SK-N-MC (cell line): ENCODE results near the gene DENND1B.

Experiments
- DNase-seq: peaks from one replicate; pipeline ENCODE4 v3.0.0-alpha.2; 2011; ENCODE audit warnings: low read depth, low spot score
- H3K27ac ChIP-seq: fragments of 200-600 bp; sonication (generic); 2 replicates; pipeline ENCODE4 v1.5.1; 2016; ENCODE audit warnings: mixed run types
- H3K36me3 ChIP-seq: fragments of 200-600 bp; sonication (generic); 2 replicates; pipeline ENCODE4 v1.6.1; 2017; ENCODE audit warnings: antibody characterized with exemption, low read length, mixed read lengths; ENCODE audit not compliant: insufficient read depth
- H3K4me3 ChIP-seq: fragments of 200-600 bp; sonication (generic); 2 replicates; pipeline ENCODE4 v1.5.1; 2016
- H3K9ac ChIP-seq: fragments of 200-600 bp; sonication (generic); 2 replicates; pipeline ENCODE4 v1.8.0; 2017; ENCODE audit warnings: mixed run types, mixed read lengths; ENCODE audit not compliant: insufficient read length
- H3K9me3 ChIP-seq: fragments of 200-600 bp; sonication (generic); 2 replicates; pipeline ENCODE4 v1.6.1; 2017; ENCODE audit warnings: low read depth, mild to moderate bottlenecking, antibody characterized with exemption, low read length, moderate library complexity, mixed read lengths
- EZH2 ChIP-seq: fragments of 200-600 bp; sonication (generic); IDR thresholded peaks from one replicate; pipeline ENCODE4 v1.6.1; 2017; ENCODE audit warnings: antibody characterized with exemption
- FOXP2 ChIP-seq: optimal IDR thresholded peaks from 2 replicates; pipeline ENCODE3; 2011; ENCODE audit warnings: mild to moderate bottlenecking, moderate library complexity; ENCODE audit not compliant: insufficient read depth; ENCODE audit errors: extremely low read length, control extremely low read depth
- POLR2AphosphoS5 ChIP-seq: IDR thresholded peaks from 2 replicates; pipeline ENCODE4 v1.6.1; 2012; ENCODE audit warnings: mild to moderate bottlenecking, low read depth, low read length, borderline replicate concordance

Gene DENND1B

DNA sequence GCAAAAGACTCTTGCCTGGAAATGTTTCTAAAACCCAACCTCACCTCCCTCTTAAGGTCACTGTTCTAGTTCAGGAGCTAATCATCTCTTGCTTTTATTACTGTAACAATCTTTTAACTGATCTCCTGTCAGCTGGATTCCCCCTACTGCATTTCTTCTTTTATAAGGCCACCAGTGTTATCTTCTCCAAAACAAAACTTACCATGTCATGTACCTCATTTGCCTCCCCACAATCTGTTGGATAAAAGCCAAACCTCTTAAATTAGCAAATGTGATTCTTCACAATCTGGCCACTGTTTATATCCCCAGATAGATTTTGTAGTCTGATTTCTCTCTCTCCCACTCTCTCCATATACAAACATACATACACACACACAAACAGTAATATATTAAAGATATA, 143.3 kb downstream of the DENND1B start:
- Histone ChIP-seq H3K9me3 (peaks cover 7% of the 10 kb centered on the region; the same call in 1 of the 2 replicates), H3K9ac (no peak overlapping the region), H3K4me3 (no peak overlapping the region), H3K27ac (no peak overlapping the region), H3K36me3 (peaks cover 7% of the 10 kb centered on the region; the same call in 1 of the 2 replicates)
- no peak for DNase-seq
- no peak for TF ChIP-seq FOXP2
- TF ChIP-seq POLR2AphosphoS5 = no peak
- no peak for TF ChIP-seq EZH2

DNA sequence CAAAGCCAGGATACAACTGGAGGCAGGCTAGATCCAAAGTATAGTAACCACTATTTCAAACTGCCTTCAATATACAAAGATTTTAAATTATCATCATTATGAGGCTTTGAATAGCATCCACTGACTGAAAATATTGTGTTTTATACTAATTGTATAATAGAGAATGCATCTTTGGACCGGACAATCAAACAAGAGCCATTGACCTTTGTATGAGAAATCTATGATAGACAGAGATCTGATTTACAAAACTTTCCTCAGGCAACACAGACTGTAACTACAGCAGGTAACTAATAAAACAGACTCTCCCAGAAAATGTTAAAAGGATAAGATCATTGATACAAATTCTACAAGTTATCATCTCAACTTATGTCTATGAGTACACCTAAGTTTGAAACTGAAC, 152.9 kb downstream of the DENND1B start:
- no peaks in the 10 kb centered on the region for H3K9me3 ChIP-seq

DNA sequence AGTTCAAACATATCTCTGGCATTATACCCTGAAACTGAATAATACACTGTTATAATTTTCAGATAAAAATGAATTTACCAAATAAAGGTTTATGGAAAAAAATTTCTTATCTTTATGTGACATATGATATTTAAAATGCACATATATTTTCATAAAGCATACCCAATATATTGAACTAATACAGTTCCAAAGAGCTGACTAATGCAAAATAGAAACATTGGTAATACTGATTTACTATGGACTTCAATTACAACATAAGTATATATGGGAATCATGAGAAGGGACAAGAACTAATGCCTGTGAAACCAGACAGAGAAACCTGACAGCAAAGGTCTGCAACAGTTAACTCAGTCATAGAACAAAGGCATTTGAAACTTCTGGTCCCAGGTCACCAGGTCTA, 153.5 kb downstream of the DENND1B start:
- H3K27ac ChIP-seq = no peak overlapping the region
- H3K4me3 ChIP-seq = no peak overlapping the region
- no peaks in the 10 kb centered on the region for H3K36me3 ChIP-seq
- H3K9ac ChIP-seq = no peak overlapping the region
- no peak for DNase-seq
- no peaks in the 10 kb centered on the region for H3K9me3 ChIP-seq
- TF ChIP-seq FOXP2 (no peak), POLR2AphosphoS5 (no peak), EZH2 (no peak)

More for the DNA sequence above, 152.9 kb downstream of the DENND1B start:
- no peak overlapping the region for H3K9ac ChIP-seq
- H3K4me3 ChIP-seq = no peak overlapping the region
- TF ChIP-seq FOXP2 = no peak
- TF ChIP-seq EZH2 = no peak
- no peak for TF ChIP-seq POLR2AphosphoS5
- DNase-seq = no peak
- no peak overlapping the region for H3K27ac ChIP-seq
- H3K36me3 ChIP-seq = no peaks in the 10 kb centered on the region

DNA sequence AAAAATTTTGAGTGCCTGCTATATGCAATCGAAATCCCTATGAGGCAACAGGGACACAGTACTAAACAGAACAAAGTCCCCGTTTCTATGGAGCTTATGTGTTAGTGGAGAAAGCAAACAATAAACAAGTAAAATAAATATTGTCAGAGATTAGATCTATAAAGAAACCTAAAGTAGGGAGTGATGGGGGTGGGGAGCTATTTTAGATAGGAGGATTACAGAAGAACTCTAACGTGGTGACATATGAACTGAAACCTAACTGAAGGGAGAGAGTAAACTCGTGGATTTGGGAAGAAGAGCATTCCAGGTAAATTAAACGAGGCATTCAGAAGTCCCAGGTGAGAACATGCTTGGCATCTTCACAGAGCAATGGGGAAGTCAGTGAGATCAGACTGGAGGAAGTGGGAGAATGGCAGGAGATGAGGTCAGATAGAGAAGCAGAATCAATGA, 154.5 kb downstream of the DENND1B start:
- DNase-seq = no peak
- no peaks in the 10 kb centered on the region for H3K36me3 ChIP-seq
- H3K27ac ChIP-seq = no peak overlapping the region
- TF ChIP-seq POLR2AphosphoS5 (no peak), EZH2 (no peak), FOXP2 (no peak)
- no peak overlapping the region for H3K9ac ChIP-seq
- H3K4me3 ChIP-seq = no peak overlapping the region
- no peaks in the 10 kb centered on the region for H3K9me3 ChIP-seq

DNA sequence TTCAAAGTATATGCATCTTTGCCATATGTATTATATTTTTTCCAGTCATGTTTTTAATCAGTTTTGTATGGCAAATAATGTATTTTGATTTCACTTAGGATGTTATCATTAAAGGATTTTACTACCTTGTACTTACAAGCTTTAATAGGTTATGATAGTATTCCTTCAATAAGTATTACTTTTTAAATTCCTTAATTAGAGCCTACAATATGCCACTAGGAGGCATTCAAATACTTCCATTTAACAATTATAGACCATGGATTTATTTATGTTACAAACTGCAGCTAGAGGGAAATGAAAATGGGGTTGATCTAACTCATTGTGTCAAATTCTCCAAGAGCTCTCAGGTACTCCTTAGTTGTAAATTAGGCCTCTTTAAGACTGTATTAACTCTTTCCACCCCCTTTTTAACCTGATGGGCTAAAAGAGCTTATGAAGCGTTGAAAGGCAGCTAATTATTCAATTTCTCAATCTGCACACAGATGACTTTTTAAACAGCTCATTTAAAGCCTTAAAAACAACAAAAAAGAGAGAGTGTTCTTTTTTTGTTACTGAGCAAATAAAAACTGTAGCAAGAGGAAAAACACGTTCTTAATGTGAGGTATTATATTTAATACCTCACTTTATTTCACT, 156.2 kb downstream of the DENND1B start:
- TF ChIP-seq POLR2AphosphoS5 = no peak
- no peak for TF ChIP-seq EZH2
- no peak for TF ChIP-seq FOXP2
- DNase-seq = no peak
- Histone ChIP-seq H3K9me3 (no peaks in the 10 kb centered on the region), H3K4me3 (no peak overlapping the region), H3K36me3 (no peaks in the 10 kb centered on the region), H3K9ac (no peak overlapping the region), H3K27ac (no peak overlapping the region)

DNA sequence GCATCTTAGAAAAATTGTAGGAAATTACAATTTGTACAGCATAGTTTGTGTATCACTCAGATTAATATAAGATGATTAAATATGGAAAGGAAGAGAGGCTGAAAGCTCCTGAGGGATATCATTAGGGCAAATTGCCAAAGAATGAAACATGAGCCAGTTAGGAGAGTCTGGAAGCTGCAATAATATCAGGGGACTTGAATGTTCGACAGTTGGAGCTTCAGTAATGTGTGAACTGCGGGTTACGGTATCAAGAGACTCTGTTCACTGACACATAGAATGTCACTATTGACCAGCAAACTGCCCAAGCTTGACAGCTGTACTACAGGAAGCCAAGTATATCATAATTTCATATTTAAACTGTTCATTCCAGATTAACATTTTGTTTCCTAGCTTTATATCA, 157.2 kb downstream of the DENND1B start:
- TF ChIP-seq EZH2 = no peak
- no peak for TF ChIP-seq FOXP2
- TF ChIP-seq POLR2AphosphoS5 = no peak
- H3K9ac ChIP-seq = no peak overlapping the region
- H3K36me3 ChIP-seq = no peaks in the 10 kb centered on the region
- no peaks in the 10 kb centered on the region for H3K9me3 ChIP-seq
- H3K27ac ChIP-seq = peak overlapping the region; percentile 37; the same call in 1 of the 2 replicates
- peak overlapping the region; percentile 32 for H3K4me3 ChIP-seq
- no peak for DNase-seq

DNA sequence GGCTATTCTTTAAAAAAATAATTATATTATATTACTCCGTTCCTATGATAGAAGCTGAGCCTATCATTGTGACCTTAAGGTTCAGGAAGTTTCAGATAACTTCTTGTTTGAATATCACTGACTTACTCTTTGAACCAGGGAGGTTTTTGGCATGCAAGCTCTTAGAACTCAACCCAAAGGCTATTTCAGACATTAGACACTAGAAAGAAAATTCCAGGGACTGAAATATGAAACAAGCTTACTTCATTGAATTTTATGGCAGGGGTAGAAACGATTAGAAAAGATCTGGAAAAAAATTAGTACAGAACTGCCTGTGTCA, 159.6 kb downstream of the DENND1B start:
- no peak overlapping the region for H3K9ac ChIP-seq
- DNase-seq = no peak
- no peaks in the 10 kb centered on the region for H3K9me3 ChIP-seq
- no peaks in the 10 kb centered on the region for H3K36me3 ChIP-seq
- H3K27ac ChIP-seq = no peak overlapping the region; the same call in 1 of the 2 replicates
- no peak overlapping the region for H3K4me3 ChIP-seq
- TF ChIP-seq POLR2AphosphoS5 (no peak), EZH2 (no peak), FOXP2 (no peak)

DNA sequence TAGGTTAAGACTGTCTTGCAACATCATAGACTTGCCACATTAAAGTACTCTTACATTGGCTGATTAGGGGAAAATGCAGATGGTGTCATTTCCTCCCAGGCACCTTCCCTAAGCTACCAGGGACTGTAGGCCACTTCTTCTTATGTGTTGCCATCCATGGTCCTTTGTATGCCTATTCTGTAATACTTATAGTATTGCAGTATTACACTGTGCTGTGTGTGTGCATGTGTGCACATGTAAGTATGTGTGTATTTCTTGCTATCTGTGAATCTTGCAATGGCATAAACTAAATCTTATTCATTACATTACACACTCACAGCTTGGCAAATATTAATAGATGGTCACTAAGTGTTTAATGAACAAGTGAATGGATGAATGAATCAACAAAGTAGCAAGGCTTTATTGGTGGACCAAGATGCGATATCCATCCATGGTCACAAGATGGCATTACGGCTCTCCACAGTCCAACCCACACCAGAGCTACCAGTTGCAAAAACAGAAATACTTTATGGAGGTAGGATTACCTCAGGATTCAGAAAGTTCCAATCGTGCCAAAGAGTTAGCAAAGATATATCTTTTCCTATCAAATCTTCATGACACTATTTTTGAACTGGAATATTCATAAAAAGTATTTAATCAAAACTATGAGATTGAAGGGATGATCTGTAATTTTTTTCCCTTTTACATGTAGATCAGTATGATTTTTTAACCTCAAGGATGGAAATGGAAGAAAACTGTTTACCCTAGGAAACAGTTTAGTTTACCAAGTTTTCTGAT, 160.2 kb downstream of the DENND1B start:
- H3K27ac ChIP-seq = no peak overlapping the region
- H3K9me3 ChIP-seq = no peaks in the 10 kb centered on the region
- H3K9ac ChIP-seq = no peak overlapping the region
- H3K4me3 ChIP-seq = no peak overlapping the region
- no peaks in the 10 kb centered on the region for H3K36me3 ChIP-seq
- no peak for DNase-seq
- TF ChIP-seq FOXP2 = no peak
- TF ChIP-seq EZH2 = no peak
- TF ChIP-seq POLR2AphosphoS5 = no peak
